Measurements from ENCODE around the gene SLC30A5.
A peak's percentile ranks its signal among the peaks of the same experiment; 100 is the strongest.

Gene SLC30A5

GRCh38 chr5:69148981-69149675 is 55.3 kb downstream of the SLC30A5 start:
- no peak overlapping the region for H3K4me3 ChIP-seq
- DNase-seq (ENCODE audit: low spot score), result no peak
- no peak overlapping the region for H3K27ac ChIP-seq
- TF ChIP-seq CTCF (IDR thresholded peaks at IDR 0.05), result no peak

GRCh38 chr5:69149676-69150010 is 55.8 kb downstream of the SLC30A5 start:
- DNase-seq (ENCODE audit: low spot score), result no peak
- Histone ChIP-seq H3K4me3 (no peak overlapping the region), H3K27ac (no peak overlapping the region)
- no peak for TF ChIP-seq CTCF (IDR thresholded peaks at IDR 0.05)

GRCh38 chr5:69152731-69153130 is 58.9 kb downstream of the SLC30A5 start:
- Histone ChIP-seq H3K27ac (no peak overlapping the region), H3K4me3 (no peak overlapping the region)
- TF ChIP-seq CTCF (IDR thresholded peaks at IDR 0.05), result no peak
- no peak for DNase-seq (ENCODE audit: low spot score)

GRCh38 chr5:69156456-69156855 is 62.6 kb downstream of the SLC30A5 start:
- no peak for DNase-seq (ENCODE audit: low spot score)
- Histone ChIP-seq H3K27ac (no peak overlapping the region), H3K4me3 (no peak overlapping the region)
- no peak for TF ChIP-seq CTCF (IDR thresholded peaks at IDR 0.05)

GRCh38 chr5:69158039-69158438 is 64.2 kb downstream of the SLC30A5 start:
- Histone ChIP-seq H3K27ac (no peak overlapping the region), H3K4me3 (no peak overlapping the region)
- TF ChIP-seq CTCF (IDR thresholded peaks at IDR 0.05), result no peak
- DNase-seq (ENCODE audit: low spot score), result no peak

- TF ChIP-seq CTCF (IDR thresholded peaks at IDR 0.05), result no peak
- no peak overlapping the region for H3K27ac ChIP-seq
Measured at GRCh38 chr5:69160651-69161050, 66.8 kb downstream of the SLC30A5 start.

GRCh38 chr5:69166686-69167492 is 73.1 kb downstream of the SLC30A5 start, which contains the start of gene CCNB1:
TSS of gene CCNB1 (plus strand) at chr5:69167150. CDS start at chr5:69167263, 113 bp downstream.
- no peak for TF ChIP-seq CTCF (IDR thresholded peaks at IDR 0.05)
- Histone ChIP-seq H3K4me3 (peak within 1 kb of the TSS; percentile 84), H3K27ac (peak within 1 kb of the TSS in 1 of 2 donors; percentile 50)
- DNase-seq (ENCODE audit: low spot score), result peak; percentile 97

More at GRCh38 chr5:69160651-69161050, 66.8 kb downstream of the SLC30A5 start:
- no peak overlapping the region for H3K4me3 ChIP-seq
- DNase-seq (ENCODE audit: low spot score), result no peak
